GM12878 (cell line): ENCODE data around the gene KCNK5. TPM values are rescaled to one million over a fixed set of nuclear protein-coding genes. Genes with fewer than 3 reads are reported as not detected.

Experiments
- ATAC-seq: fragments of 200-7000 bp; cut with Tn5 transposase; 3 replicates; pipeline ENCODE4 v1.9.1; 2020; ENCODE audit warnings: mild to moderate bottlenecking, moderate library complexity
- BruUV-seq: library from RNA; stranded (reverse); fragments of 400-500 nt; replicated peaks from 2 replicates; lab custom pipeline; 2021; lab: Mats Ljungman, UMichigan
- CTCF ChIA-PET: fragments of 300-600 bp; sonication (Branson Sonifier 250); formaldehyde crosslinking; extraction: SDS; loops from one replicate; lab custom pipeline; 2021; ENCODE audit warnings: inconsistent platforms; lab: Yijun Ruan, JAX
- POLR2A ChIA-PET: fragments of 350-600 bp; formaldehyde crosslinking; extraction: SDS; loops from one replicate; lab custom pipeline; 2021; ENCODE audit warnings: inconsistent platforms; lab: Charles Lee
- RAD21 ChIA-PET: fragments of 300-600 bp; sonication (Branson Sonifier 250); formaldehyde crosslinking; loops from one replicate; lab custom pipeline; 2023; ENCODE audit warnings: antibody characterized with exemption; ENCODE audit not compliant: unreplicated experiment; lab: Charles Lee
- SMC1A ChIA-PET: fragments of 300-600 bp; sonication (Branson Sonifier 250); formaldehyde crosslinking; loops from one replicate; lab custom pipeline; 2023; ENCODE audit not compliant: unreplicated experiment, uncharacterized antibody; lab: Charles Lee
- DNase-seq: peaks from one replicate; pipeline ENCODE4 v3.0.0-alpha.2; 2011; ENCODE audit warnings: low read depth, low spot score
- FAIRE-seq: peaks from 3 replicates; lab custom pipeline; 2011; peaks lifted over from hg19 to GRCh38; lab: Jason Lieb, UNC
- H2AFZ ChIP-seq: 2 replicates; pipeline ENCODE4 v1.6.0; 2011; ENCODE audit warnings: low read depth, low read length, control low read depth; ENCODE audit not compliant: control insufficient read depth
- H3K27ac ChIP-seq: 2 replicates; pipeline ENCODE4 v1.5.1; 2011; ENCODE audit warnings: control low read depth; ENCODE audit not compliant: control insufficient read depth, insufficient read depth
- H3K27me3 ChIP-seq, 2 experiments: replicated peaks in 1 of 2; 2 replicates each; pipeline versions ENCODE4 v1.6.0 to v1.6.1; 2011; ENCODE audit warnings: low read length in 1 of 2; ENCODE audit not compliant: control insufficient read depth in 2 of 2, insufficient read depth in 2 of 2
- H3K36me3 ChIP-seq, 2 experiments: 2 replicates each; pipeline ENCODE4 v1.5.1; 2011; ENCODE audit warnings: low read length in 1 of 2; ENCODE audit not compliant: control insufficient read depth in 2 of 2, insufficient read depth in 2 of 2
- H3K4me1 ChIP-seq: 2 replicates; pipeline ENCODE4 v1.6.1; 2011; ENCODE audit warnings: mild to moderate bottlenecking, low read length, moderate library complexity, mixed read lengths; ENCODE audit not compliant: control insufficient read depth, insufficient read depth
- H3K4me2 ChIP-seq: 2 replicates; pipeline ENCODE4 v1.6.0; 2011; ENCODE audit warnings: control low read depth; ENCODE audit not compliant: control insufficient read depth, insufficient read depth
- H3K4me3 ChIP-seq: fragments of 200-600 bp; sonication (generic); 2 replicates; pipeline ENCODE4 v1.5.1; 2016
- H3K79me2 ChIP-seq: 2 replicates; pipeline ENCODE4 v1.6.0; 2011; ENCODE audit warnings: low read length; ENCODE audit not compliant: control insufficient read depth, insufficient read depth
- H3K9ac ChIP-seq: 2 replicates; pipeline ENCODE4 v1.8.0; 2011; ENCODE audit warnings: low read length, control low read depth, mixed read lengths; ENCODE audit not compliant: control insufficient read depth, insufficient read depth
- H3K9me3 ChIP-seq: replicated peaks from 3 replicates; pipeline ENCODE4 v1.5.1; 2011; ENCODE audit warnings: mild to moderate bottlenecking, low read length; ENCODE audit not compliant: control insufficient read depth, insufficient read depth
- H4K20me1 ChIP-seq: 2 replicates; pipeline ENCODE4 v1.6.0; 2011; ENCODE audit not compliant: control insufficient read depth, insufficient read depth
- BCL11A ChIP-seq: IDR thresholded peaks from 2 replicates; pipeline ENCODE4 v1.6.1; 2011; ENCODE audit warnings: low read depth, low read length
- ESRRA ChIP-seq: IDR thresholded peaks from 2 replicates; pipeline ENCODE4 v1.6.1; 2012; ENCODE audit warnings: mild to moderate bottlenecking, low read length, improper control_type of control experiment
- FOXM1 ChIP-seq: IDR thresholded peaks from 2 replicates; pipeline ENCODE4 v1.6.1; 2012; ENCODE audit warnings: low read depth, mild to moderate bottlenecking, inconsistent platforms, low read length, moderate library complexity
- GABPA ChIP-seq: IDR thresholded peaks from 2 replicates; pipeline ENCODE4 v1.6.1; 2014; ENCODE audit warnings: antibody characterized with exemption, low read depth, mild to moderate bottlenecking, inconsistent platforms
- IKZF1 ChIP-seq: fragments of 450-650 bp; conservative IDR thresholded peaks from 2 replicates; pipeline ENCODE4 v1.6.1; 2017; ENCODE audit warnings: antibody characterized with exemption, mild to moderate bottlenecking
- IKZF2 ChIP-seq, 2 experiments: fragments of 450-650 bp; IDR thresholded peaks; 2 replicates each; pipeline ENCODE4 v1.6.1; 2017; ENCODE audit warnings: mild to moderate bottlenecking in 2 of 2, moderate library complexity in 2 of 2
- JUNB ChIP-seq: IDR thresholded peaks from 2 replicates; pipeline ENCODE4 v1.6.1; 2016; ENCODE audit warnings: antibody characterized with exemption, mild to moderate bottlenecking
- PAX8 ChIP-seq: fragments of 450-650 bp; IDR thresholded peaks from 2 replicates; pipeline ENCODE4 v1.6.1; 2017; ENCODE audit warnings: mild to moderate bottlenecking, moderate library complexity
- POLR2AphosphoS2 ChIP-seq: IDR thresholded peaks from 2 replicates; pipeline ENCODE4 v1.6.1; 2011; ENCODE audit warnings: low read depth, mild to moderate bottlenecking, low read length, improper control_type of control experiment, moderate library complexity
- PRDM15 ChIP-seq: fragments of 450-650 bp; formaldehyde crosslinking; IDR thresholded peaks from 2 replicates; pipeline ENCODE4 v1.4.0; 2020; ENCODE audit warnings: mild to moderate bottlenecking, moderate library complexity
- RB1 ChIP-seq: fragments of 450-650 bp; formaldehyde crosslinking; IDR thresholded peaks from 2 replicates; pipeline ENCODE4 v1.6.1; 2017; ENCODE audit warnings: mild to moderate bottlenecking, borderline replicate concordance
- SIN3A ChIP-seq: IDR thresholded peaks from 2 replicates; pipeline ENCODE4 v1.6.1; 2012; ENCODE audit warnings: low read depth, low read length, improper control_type of control experiment
- ZSCAN29 ChIP-seq: fragments of 450-650 bp; IDR thresholded peaks from 2 replicates; pipeline ENCODE4 v1.6.1; 2017; ENCODE audit warnings: mild to moderate bottlenecking, moderate library complexity
- WGBS: methylation state at CpG from one replicate; pipeline ENCODE4 v1.1.6; 2016; ENCODE audit warnings: low lambda C conversion rate; ENCODE audit not compliant: insufficient replicate concordance, insufficient coverage; ENCODE audit errors: missing lambda C conversion rate; 5-methylcytosine and 5-hydroxymethylcytosine counted together
- in situ Hi-C: fragments of 300-500 bp; cut with MboI; formaldehyde crosslinking; loops from 9 replicates; pipeline ENCODE4 v1.14.3; 2018; ENCODE audit warnings: mixed read lengths
- intact Hi-C: fragments of 100-400 bp; cut with micrococcal nuclease; formaldehyde crosslinking; loops from one replicate; pipeline ENCODE4 v1.14.2; 2022; ENCODE audit not compliant: unreplicated experiment
- polyA plus RNA-seq, 11 experiments: library from polyadenylated mRNA; depleted of rRNA in 4 of 11; unstranded in 6 of 11; stranded (reverse) in 5 of 11; fragments of >200 nt; fragmentation: Nextera tagmentation in 4 of 11; fragmentation: Illumina TruSeq in 1 of 11; extraction: Ambion mirVana in 4 of 11; extraction: Trizol in 1 of 11; gene quantifications; 1 replicate in 1 of 11; 2 replicates in 10 of 11; pipeline versions ENCODE4 v1.2.1 to v1.2.3, GENCODE V29; 2011 to 2016; ENCODE audit warnings: inconsistent platforms in 2 of 11, missing spikeins in 2 of 11, low read depth in 1 of 11
- total RNA-seq, 4 experiments: library from RNA; depleted of rRNA in 3 of 4; stranded (reverse); fragments of >200 nt in 3 of 4; fragmentation: Illumina TruSeq in 1 of 4; extraction: Trizol in 1 of 4; gene quantifications; 2 replicates each; pipeline versions ENCODE4 v1.2.1 to v1.2.3, GENCODE V29; 2013 to 2021

The KCNK5 gene
- total and polyA plus RNA-seq, 10 of the 15 experiments (the other 5 are each of a cell fraction or from before 2014, with no cell fraction given) = 0.11 to 4.2 (median 2.1) TPM

GRCh38 chr6:39181333-39181732 is 47.9 kb downstream of the KCNK5 start:
- Histone ChIP-seq H3K4me2 (no peak overlapping the region), H2AFZ (no peak overlapping the region), H3K36me3 (no peaks in the 10 kb centered on the region), H3K4me1 (no peaks in the 10 kb centered on the region), H4K20me1 (no peaks in the 10 kb centered on the region), H3K27ac (no peak overlapping the region), H3K79me2 (no peaks in the 10 kb centered on the region), H3K4me3 (no peak overlapping the region), H3K9ac (no peak overlapping the region), H3K9me3 (no peaks in the 10 kb centered on the region; the same call in none of the 3 replicates), H3K27me3 (no peaks in the 10 kb centered on the region)
- intact Hi-C loops = no loop called here
- no peak for DNase-seq
- SMC1A ChIA-PET = interaction anchor here (1.1 to 1.8 kb wide), 4 partner anchors 15 to 129 kb away, joined by 3 to 5 read pairs (median 4); no protein-coding TSS in a partner anchor
- BruUV-seq = no TSS peak
- POLR2A ChIA-PET = no interaction called here
- in situ Hi-C loops = no loop called here
- RAD21 ChIA-PET = no interaction called here
- CTCF ChIA-PET = interaction anchor here (1.1 kb wide), 1 partner anchor 16 kb away, joined by 3 read pairs; no protein-coding TSS in a partner anchor
- WGBS = 8% methylated on average over 6 of the region's 6 CpGs
- TF ChIP-seq PRDM15 (CRISPR knock-in tag) (no peak), IKZF1 (no peak), GABPA (no peak), POLR2AphosphoS2 (no peak), FOXM1 (no peak), ESRRA (no peak), BCL11A (no peak), PAX8 (no peak), SIN3A (no peak), RB1 (no peak), IKZF2 (IDR thresholded peaks at IDR 0.05) (no peak), JUNB (no peak), ZSCAN29 (no peak)
- FAIRE-seq = no peak
- ATAC-seq = no peak
